Trophoblast cell (in vitro differentiated cells and primary cell): ENCODE results near the gene IPO11.
A peak's percentile ranks its signal among the peaks of the same experiment; 100 is the strongest.

ENCODE experiments used
- DNase-seq, 2 donors: peaks; one replicate each; pipeline ENCODE4 v3.0.0-alpha.2; 2016
- H2AFZ ChIP-seq: 2 replicates; pipeline ENCODE4 v1.6.1; 2013; ENCODE audit warnings: low read length, moderate library complexity, mild to moderate bottlenecking; ENCODE audit not compliant: insufficient read depth, poor library complexity
- H2AK5ac ChIP-seq: 2 replicates; pipeline ENCODE4 v1.6.1; 2013; ENCODE audit warnings: mild to moderate bottlenecking, low read length
- H2BK120ac ChIP-seq: 2 replicates; pipeline ENCODE4 v1.6.1; 2013; ENCODE audit warnings: low read length, mild to moderate bottlenecking, moderate library complexity; ENCODE audit not compliant: insufficient read depth, poor library complexity
- H2BK12ac ChIP-seq: 2 replicates; pipeline ENCODE4 v1.6.1; 2013; ENCODE audit warnings: mild to moderate bottlenecking, low read length, moderate library complexity
- H2BK5ac ChIP-seq: 2 replicates; pipeline ENCODE4 v1.6.1; 2013; ENCODE audit warnings: low read length, low read depth, moderate library complexity, mild to moderate bottlenecking; ENCODE audit not compliant: poor library complexity
- H3K14ac ChIP-seq: 2 replicates; pipeline ENCODE4 v1.6.1; 2013; ENCODE audit warnings: mild to moderate bottlenecking, low read length
- H3K18ac ChIP-seq: 2 replicates; pipeline ENCODE4 v1.6.1; 2013; ENCODE audit warnings: mild to moderate bottlenecking, low read length
- H3K23ac ChIP-seq: 2 replicates; pipeline ENCODE4 v1.6.1; 2013; ENCODE audit warnings: low read length
- H3K27ac ChIP-seq: 2 replicates; pipeline ENCODE4 v1.5.1; 2013; ENCODE audit warnings: low read depth, mild to moderate bottlenecking, inconsistent platforms, low read length, moderate library complexity
- H3K27me3 ChIP-seq: 2 replicates; pipeline ENCODE4 v1.6.1; 2013; ENCODE audit warnings: inconsistent platforms, mild to moderate bottlenecking, low read length, moderate library complexity; ENCODE audit not compliant: insufficient read depth
- H3K36me3 ChIP-seq, 2 experiments: 1 replicate in 1 of 2; 2 replicates in 1 of 2; pipeline ENCODE4 v1.6.1; 2013; ENCODE audit warnings: low read length in 2 of 2, mild to moderate bottlenecking in 2 of 2, moderate library complexity in 1 of 2; ENCODE audit not compliant: insufficient read depth in 2 of 2, control insufficient read depth in 1 of 2
- H3K4ac ChIP-seq: 2 replicates; pipeline ENCODE4 v1.6.1; 2013; ENCODE audit warnings: low read depth, mild to moderate bottlenecking, low read length, moderate library complexity
- H3K4me1 ChIP-seq, 2 experiments: 1 replicate in 1 of 2; 2 replicates in 1 of 2; pipeline ENCODE4 v1.6.1; 2013; ENCODE audit warnings: low read length in 2 of 2, mild to moderate bottlenecking in 2 of 2, moderate library complexity in 1 of 2; ENCODE audit not compliant: insufficient read depth in 2 of 2, control insufficient read depth in 1 of 2
- H3K4me2 ChIP-seq: 2 replicates; pipeline ENCODE4 v1.6.1; 2013; ENCODE audit warnings: inconsistent platforms, mild to moderate bottlenecking, low read length, moderate library complexity
- H3K4me3 ChIP-seq: 2 replicates; pipeline ENCODE4 v1.5.1; 2013; ENCODE audit warnings: mild to moderate bottlenecking, low read depth, low read length, inconsistent platforms
- H3K79me1 ChIP-seq: one replicate; pipeline ENCODE4 v1.6.1; 2013; ENCODE audit warnings: low read length
- H3K79me2 ChIP-seq: 2 replicates; pipeline ENCODE4 v1.6.1; 2013; ENCODE audit warnings: low read length, mild to moderate bottlenecking; ENCODE audit not compliant: control insufficient read depth, insufficient read depth, poor library complexity
- H3K9ac ChIP-seq: 2 replicates; pipeline ENCODE4 v1.6.1; 2013; ENCODE audit warnings: mild to moderate bottlenecking, low read length
- H3K9me3 ChIP-seq: 2 replicates; pipeline ENCODE4 v1.6.1; 2013; ENCODE audit warnings: low read depth, mild to moderate bottlenecking, control low read depth, inconsistent platforms, low read length; ENCODE audit not compliant: insufficient read depth
- H4K12ac ChIP-seq: 2 replicates; pipeline ENCODE4 v1.6.1; 2013; ENCODE audit warnings: low read depth, mild to moderate bottlenecking, low read length, moderate library complexity
- H4K8ac ChIP-seq: 2 replicates; pipeline ENCODE4 v1.6.1; 2013; ENCODE audit warnings: low read depth, mild to moderate bottlenecking, low read length, moderate library complexity
- H4K91ac ChIP-seq: one replicate; pipeline ENCODE4 v1.6.1; 2013; ENCODE audit warnings: low read depth, mild to moderate bottlenecking, low read length, moderate library complexity
- WGBS: extraction: QIAGEN DNeasy Blood & Tissue Kit; methylation state at CpG from one replicate; pipeline ENCODE4 v1.1.7; 2013; ENCODE audit warnings: missing lambda C conversion rate; ENCODE audit not compliant: insufficient read length, insufficient coverage; ENCODE audit errors: extremely low coverage; 5-methylcytosine and 5-hydroxymethylcytosine counted together

Gene IPO11

DNA sequence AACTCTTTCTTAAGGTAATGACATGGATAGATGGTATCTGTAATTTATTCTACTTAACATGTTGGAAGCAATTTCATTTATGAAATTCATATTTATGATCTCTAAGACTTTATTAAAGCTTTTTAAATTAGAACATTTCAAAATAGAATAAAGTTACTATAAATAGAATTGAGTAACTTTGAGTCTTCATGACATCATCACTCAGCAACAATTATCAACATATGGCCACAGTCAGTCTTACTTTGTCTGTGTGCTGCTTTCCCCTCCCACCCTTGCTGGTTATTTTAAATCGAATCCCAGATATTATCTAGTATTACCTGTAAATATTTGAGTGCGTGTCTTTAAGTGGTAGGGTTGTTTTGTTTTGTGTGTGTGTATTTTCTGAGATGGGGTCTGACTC is 65.2 kb downstream of the IPO11 start:
- Histone ChIP-seq H3K4me1 (peaks cover 0 to 6% of the 10 kb centered on the region in 2 experiments), H4K91ac (no peak overlapping the region), H3K79me1 (no peaks in the 10 kb centered on the region), H3K4ac (no peak overlapping the region), H3K9ac (no peak overlapping the region), H4K8ac (no peak overlapping the region), H3K14ac (no peak overlapping the region), H3K79me2 (no peaks in the 10 kb centered on the region), H2BK12ac (no peak overlapping the region), H3K36me3 (peaks cover 0 to 1% of the 10 kb centered on the region in 2 experiments), H4K12ac (no peak overlapping the region), H3K27ac (no peak overlapping the region), H3K23ac (no peak overlapping the region), H2BK5ac (no peak overlapping the region), H2BK120ac (no peak overlapping the region), H2AK5ac (no peak overlapping the region), H3K4me2 (no peak overlapping the region), H3K4me3 (no peak overlapping the region), H2AFZ (no peak overlapping the region), H3K9me3 (no peaks in the 10 kb centered on the region), H3K27me3 (no peaks in the 10 kb centered on the region), H3K18ac (no peak overlapping the region)
- DNase-seq: no peak
- 100% methylated on average over 1 of the region's 2 CpGs for WGBS

DNA sequence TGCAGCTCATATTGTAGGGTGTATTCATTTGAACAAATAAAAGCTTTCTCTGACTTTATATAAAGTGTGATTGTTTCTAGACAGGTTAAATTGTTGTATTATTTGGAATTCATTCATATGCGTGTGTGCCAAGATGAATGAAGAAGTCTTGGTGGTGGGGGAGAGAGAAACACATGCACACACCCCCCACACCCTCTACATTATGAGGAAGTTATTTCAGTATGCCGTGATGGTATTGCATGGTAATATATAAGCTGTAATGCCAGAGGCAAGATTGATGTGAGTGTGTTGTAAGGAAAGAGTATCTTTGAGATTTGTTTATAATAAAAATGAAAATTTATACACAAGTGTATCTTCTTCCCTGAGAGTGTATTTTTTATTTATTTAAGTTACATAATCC is 71.0 kb downstream of the IPO11 start:
- H2AK5ac ChIP-seq: no peak overlapping the region
- H3K27me3 ChIP-seq: no peaks in the 10 kb centered on the region
- H2AFZ ChIP-seq: no peak overlapping the region
- no peak overlapping the region for H3K14ac ChIP-seq
- no peak for DNase-seq
- no peak overlapping the region for H4K91ac ChIP-seq
- H3K4me3 ChIP-seq: no peak overlapping the region
- no CpG with 5 or more reads among the region's 2 CpGs for WGBS
- no peak overlapping the region for H4K12ac ChIP-seq
- no peak overlapping the region for H2BK5ac ChIP-seq
- no peak overlapping the region for H2BK120ac ChIP-seq
- H3K4ac ChIP-seq: no peak overlapping the region
- no peak overlapping the region for H3K9ac ChIP-seq
- H3K4me2 ChIP-seq: no peak overlapping the region
- H3K4me1 ChIP-seq: peaks cover 0 to under 1% of the 10 kb centered on the region in 2 experiments
- H4K8ac ChIP-seq: no peak overlapping the region
- no peaks in the 10 kb centered on the region for H3K9me3 ChIP-seq
- no peaks in the 10 kb centered on the region for H3K79me2 ChIP-seq
- H3K18ac ChIP-seq: no peak overlapping the region
- no peaks in the 10 kb centered on the region for H3K79me1 ChIP-seq
- no peak overlapping the region for H3K27ac ChIP-seq
- H2BK12ac ChIP-seq: no peak overlapping the region
- no peak overlapping the region for H3K23ac ChIP-seq
- peaks cover 2 to 4% of the 10 kb centered on the region in 2 experiments for H3K36me3 ChIP-seq

DNA sequence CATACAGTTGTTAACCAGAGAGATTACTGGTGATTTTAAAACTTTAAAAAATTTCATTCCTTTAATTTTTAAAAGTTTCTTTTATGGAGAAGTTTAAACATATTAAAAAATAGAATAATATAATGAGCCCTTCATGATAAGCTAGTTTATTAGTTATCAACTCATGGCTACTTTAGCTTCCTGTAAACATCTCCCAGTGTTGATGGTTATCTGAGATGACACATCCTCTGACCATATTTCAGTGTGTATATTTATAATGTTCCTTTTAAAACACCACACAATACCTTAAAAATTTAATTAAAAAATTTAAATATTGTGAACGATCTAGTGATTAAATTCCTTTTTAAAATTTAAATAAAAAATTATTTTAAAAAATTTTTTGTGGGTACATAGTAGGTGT is 74.1 kb downstream of the IPO11 start:
- no peak overlapping the region for H2AFZ ChIP-seq
- peak in 1 of 2 donors; percentile 34 for DNase-seq
- no peak overlapping the region for H3K4me3 ChIP-seq
- no peaks in the 10 kb centered on the region for H3K9me3 ChIP-seq
- no peak overlapping the region for H3K14ac ChIP-seq
- H4K91ac ChIP-seq: no peak overlapping the region
- no peaks in the 10 kb centered on the region for H3K27me3 ChIP-seq
- no peak overlapping the region for H3K23ac ChIP-seq
- H4K8ac ChIP-seq: no peak overlapping the region
- H3K79me1 ChIP-seq: no peaks in the 10 kb centered on the region
- peaks cover 2 to 3% of the 10 kb centered on the region in 2 experiments for H3K36me3 ChIP-seq
- no peak overlapping the region for H3K4ac ChIP-seq
- no peak overlapping the region for H3K18ac ChIP-seq
- WGBS: no CpG with 5 or more reads among the region's 1 CpG
- no peak overlapping the region for H2BK12ac ChIP-seq
- H3K4me1 ChIP-seq: peaks cover 0 to 3% of the 10 kb centered on the region in 2 experiments
- no peaks in the 10 kb centered on the region for H3K79me2 ChIP-seq
- H3K27ac ChIP-seq: no peak overlapping the region
- H3K9ac ChIP-seq: no peak overlapping the region
- H2AK5ac ChIP-seq: no peak overlapping the region
- no peak overlapping the region for H3K4me2 ChIP-seq
- no peak overlapping the region for H2BK120ac ChIP-seq
- no peak overlapping the region for H2BK5ac ChIP-seq
- no peak overlapping the region for H4K12ac ChIP-seq

DNA sequence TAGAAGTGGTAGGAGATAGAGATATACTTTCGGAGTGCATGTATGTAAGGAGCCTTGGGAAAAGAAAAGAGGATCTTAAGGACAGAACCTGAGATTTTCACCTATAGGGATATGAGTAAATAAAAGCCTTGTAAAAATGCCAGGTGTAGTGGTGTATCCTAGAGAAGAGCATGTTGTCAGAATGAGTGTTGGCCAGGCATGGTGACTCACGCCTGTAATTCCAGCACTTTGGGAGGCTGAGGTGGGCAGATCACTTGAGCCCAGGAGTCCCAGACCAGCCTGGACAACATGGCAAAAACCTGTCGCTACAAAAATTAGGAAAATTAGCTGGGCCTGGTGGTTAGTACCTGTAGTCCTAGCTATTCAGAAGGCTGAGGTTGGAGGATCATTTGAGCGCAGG is 76.0 kb downstream of the IPO11 start:
- no peak overlapping the region for H4K8ac ChIP-seq
- no peak overlapping the region for H2AFZ ChIP-seq
- no peak overlapping the region for H3K9ac ChIP-seq
- DNase-seq: no peak
- no peak overlapping the region for H3K23ac ChIP-seq
- no peaks in the 10 kb centered on the region for H3K79me2 ChIP-seq
- H3K4ac ChIP-seq: no peak overlapping the region
- H2AK5ac ChIP-seq: no peak overlapping the region
- no peaks in the 10 kb centered on the region for H3K79me1 ChIP-seq
- no peaks in the 10 kb centered on the region for H3K9me3 ChIP-seq
- no peak overlapping the region for H3K14ac ChIP-seq
- no peak overlapping the region for H2BK120ac ChIP-seq
- peaks cover 0 to 3% of the 10 kb centered on the region in 2 experiments for H3K4me1 ChIP-seq
- H3K36me3 ChIP-seq: peaks cover 2 to 3% of the 10 kb centered on the region in 2 experiments
- no peak overlapping the region for H2BK5ac ChIP-seq
- H3K4me3 ChIP-seq: no peak overlapping the region
- no CpG with 5 or more reads among the region's 4 CpGs for WGBS
- no peak overlapping the region for H3K18ac ChIP-seq
- H3K27me3 ChIP-seq: no peaks in the 10 kb centered on the region
- no peak overlapping the region for H3K27ac ChIP-seq
- no peak overlapping the region for H2BK12ac ChIP-seq
- no peak overlapping the region for H3K4me2 ChIP-seq
- no peak overlapping the region for H4K91ac ChIP-seq
- no peak overlapping the region for H4K12ac ChIP-seq
